Smooth muscle cell of the brain vasculature (primary cell): Measurements from ENCODE around the gene MT2A.

ENCODE experiments used
- DNase-seq: peaks from one replicate; pipeline ENCODE4 v3.0.0-alpha.2; 2012; ENCODE audit warnings: low read depth, low spot score

MT2A gene

DNA sequence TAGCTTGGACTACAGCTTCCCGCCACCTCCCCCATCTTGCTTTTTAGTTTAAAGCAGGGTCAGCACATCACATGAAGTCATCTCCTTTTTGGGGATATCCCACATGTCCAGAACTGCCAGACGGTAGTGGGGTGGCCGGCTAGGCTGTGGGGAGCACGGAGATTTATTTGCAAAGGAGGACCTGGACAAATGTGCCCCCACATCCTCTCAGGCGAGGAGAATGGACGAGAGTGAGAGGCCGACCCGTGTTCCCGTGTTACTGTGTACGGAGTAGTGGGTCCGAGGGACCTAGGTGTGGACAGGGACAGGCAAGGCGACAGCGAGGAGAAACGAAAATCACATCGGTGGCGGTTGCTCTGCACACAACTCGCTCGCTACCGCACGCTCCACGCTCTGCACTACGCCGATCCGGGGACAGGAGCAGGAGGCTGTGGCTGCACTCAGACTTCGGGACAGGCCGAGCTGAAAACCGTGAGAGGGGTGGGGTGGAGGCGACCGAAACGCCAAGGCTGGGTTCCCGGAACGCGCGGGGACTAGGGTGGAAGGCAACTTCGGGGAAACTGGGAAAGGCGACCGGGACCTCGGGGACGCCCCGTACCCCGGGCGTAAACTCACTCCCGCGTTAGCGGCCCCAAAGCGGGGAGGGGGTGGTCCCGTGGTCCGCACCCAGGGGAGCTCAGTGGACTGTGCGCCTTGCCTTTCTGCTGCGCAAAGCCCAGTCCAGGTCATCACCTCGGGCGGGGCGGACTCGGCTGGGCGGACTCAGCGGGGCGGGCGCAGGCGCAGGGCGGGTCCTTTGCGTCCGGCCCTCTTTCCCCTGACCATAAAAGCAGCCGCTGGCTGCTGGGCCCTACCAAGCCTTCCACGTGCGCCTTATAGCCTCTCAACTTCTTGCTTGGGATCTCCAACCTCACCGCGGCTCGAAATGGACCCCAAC lies 29.7 kb downstream of the MT2A start, which contains the start of gene MT1A:
Gene MT1A, plus strand, starts transcription at position 853 of the 937 bp plus-strand sequence. Its CDS starts 73 bp downstream, at position 926.
- no peak for DNase-seq

- no peak for DNase-seq
These were observed 30.7 kb downstream of the MT2A start for GRCh38 chr16:56639045-56639444.

GRCh38 chr16:56640076-56640475 lies 31.7 kb downstream of the MT2A start:
- DNase-seq, result no peak

DNA sequence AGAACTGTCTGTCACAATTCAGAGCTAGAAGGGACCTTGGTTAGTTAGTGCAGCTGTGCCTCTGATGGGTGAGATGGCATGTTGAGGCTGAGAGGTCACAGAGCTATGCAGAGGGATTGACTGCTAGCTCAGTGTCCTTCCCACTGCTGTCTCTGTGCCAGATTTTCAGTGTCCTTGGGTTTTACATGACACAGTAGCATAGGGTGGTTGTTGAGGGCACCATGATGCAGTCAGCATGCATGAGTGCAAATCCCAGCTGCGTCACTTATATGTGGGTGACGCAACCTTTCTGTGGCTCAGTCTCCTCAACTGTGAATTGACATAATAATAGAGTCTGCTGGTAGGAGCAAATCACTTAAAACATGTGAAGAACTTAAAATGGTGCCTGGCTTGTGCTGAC lies 32.8 kb downstream of the MT2A start:
- DNase-seq, result no peak

GRCh38 chr16:56643080-56643778 lies 34.8 kb downstream of the MT2A start:
- DNase-seq, result no peak

- DNase-seq, result no peak
These were observed 35.4 kb downstream of the MT2A start for GRCh38 chr16:56643833-56644232.

DNA sequence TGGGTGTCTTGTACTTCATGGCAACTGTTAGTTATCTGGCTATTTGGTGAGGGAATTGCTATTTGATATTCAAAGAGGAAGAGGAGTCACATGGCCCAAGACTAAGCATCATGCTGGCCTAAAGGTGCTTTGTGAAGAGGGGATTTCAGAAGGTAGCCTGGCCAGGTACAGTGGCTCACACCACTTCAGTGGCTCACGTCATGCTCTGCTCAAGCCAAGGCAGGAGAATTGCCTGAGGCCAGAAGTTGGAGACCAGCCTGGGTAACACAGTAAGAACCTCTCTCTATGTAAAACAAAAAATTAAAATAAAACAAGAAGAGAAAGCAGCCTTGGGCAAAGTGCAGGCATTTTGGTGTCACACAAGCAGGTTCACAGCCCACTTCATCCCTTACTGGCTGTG lies 36.9 kb downstream of the MT2A start:
- no peak for DNase-seq

DNA sequence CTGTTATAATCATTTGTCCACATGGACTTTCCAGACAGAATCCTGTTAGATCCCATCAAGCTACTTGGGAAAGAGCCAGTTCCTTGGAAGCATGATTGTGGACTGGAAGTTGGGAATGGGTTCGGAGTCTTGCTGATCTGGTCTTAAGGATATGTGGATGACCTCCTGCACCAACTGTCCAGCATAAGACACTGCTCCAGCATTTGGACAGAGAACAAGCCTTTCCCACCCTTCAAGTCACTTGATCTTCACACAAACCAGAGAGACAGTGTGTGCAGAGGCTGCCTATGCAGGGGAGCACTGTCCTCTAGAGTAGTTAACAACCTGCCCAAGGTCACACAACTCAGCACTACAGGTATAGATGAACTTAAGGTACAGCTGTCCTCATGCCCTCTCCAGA lies 37.5 kb downstream of the MT2A start:
- no peak for DNase-seq

GRCh38 chr16:56647641-56648431 lies 39.5 kb downstream of the MT2A start:
- DNase-seq, result no peak

DNA sequence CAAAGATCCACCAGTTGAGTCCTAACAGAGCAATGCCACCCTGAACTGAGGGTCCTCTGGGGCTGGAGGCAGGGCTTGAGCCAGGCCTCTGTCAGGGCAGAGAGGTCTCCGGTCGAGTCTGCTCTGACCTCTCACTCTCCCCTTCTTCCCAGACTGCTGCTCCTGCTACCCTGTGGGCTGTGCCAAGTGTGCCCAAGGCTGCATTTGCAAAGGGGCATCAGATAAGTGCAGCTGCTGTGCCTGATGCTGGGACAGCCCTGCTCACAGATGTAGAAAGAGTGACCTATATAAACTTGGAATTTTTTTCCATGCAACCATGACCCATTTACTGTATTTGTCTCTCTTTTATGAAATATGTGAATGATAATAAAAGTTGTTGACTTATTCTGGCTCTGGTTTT lies 40.9 kb downstream of the MT2A start:
- no peak for DNase-seq

DNA sequence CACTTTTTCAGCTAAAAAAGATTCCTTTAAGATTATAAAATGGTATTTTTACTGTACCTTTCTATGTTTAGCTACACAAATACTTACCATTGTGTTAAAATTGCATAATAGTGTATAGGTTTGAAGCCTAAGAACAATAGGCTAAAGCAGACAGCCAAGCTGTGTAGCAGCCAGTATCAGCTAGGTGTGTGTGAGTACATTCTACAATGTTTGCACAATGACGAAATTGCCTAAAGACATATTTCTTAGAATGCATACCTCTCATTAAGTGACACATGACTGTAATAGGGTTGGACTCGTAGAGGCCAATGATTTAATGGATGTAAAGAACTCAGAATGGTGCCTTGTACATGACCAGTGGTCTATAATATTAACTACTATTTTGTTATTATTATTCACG lies 41.4 kb downstream of the MT2A start:
- DNase-seq, result no peak

- DNase-seq, result no peak
These were observed 43.2 kb downstream of the MT2A start, which contains the start of gene MT1B for GRCh38 chr16:56651586-56651985. Gene MT1B (plus strand): TSS chr16:56651886. CDS start chr16:56651954, 68 bp downstream.

DNA sequence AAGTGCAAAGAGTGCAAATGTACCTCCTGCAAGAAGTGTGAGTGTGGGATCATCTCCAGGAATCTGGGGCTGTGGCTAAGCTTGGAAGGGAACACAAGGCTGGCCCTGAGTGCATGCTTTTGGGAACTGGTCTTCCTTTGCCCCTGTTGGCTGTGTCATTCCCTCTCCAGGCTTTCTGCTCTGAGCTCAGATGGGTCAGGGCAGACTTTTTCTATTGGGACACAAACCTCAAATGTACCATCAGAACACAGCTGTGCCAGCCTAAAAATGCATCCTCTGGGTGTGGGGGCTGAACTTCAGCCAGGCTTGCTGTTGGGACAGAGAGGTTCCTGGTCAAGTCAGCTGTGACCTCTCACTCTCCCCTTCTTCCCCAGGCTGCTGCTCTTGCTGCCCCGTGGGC lies 44.2 kb downstream of the MT2A start:
- DNase-seq, result no peak

DNA sequence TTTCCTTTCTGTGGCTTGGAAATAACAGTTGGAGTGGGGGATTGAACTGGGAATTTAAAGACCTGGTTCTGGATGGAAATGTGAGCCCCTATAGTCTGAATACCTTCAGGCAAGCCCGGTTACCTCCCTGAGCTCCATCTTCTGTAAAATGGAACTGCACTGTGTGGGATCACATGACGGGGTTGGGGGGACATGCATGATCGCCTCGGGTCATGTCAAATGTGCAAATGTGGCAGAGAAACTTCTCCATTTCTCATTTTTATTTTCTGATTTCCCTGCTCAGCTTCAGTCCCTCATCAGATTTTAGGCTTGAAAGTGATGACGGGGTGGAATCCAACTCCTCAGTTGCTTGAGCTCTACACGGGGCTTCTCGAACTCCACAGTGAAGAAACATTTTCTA lies 44.8 kb downstream of the MT2A start:
- no peak for DNase-seq

DNA sequence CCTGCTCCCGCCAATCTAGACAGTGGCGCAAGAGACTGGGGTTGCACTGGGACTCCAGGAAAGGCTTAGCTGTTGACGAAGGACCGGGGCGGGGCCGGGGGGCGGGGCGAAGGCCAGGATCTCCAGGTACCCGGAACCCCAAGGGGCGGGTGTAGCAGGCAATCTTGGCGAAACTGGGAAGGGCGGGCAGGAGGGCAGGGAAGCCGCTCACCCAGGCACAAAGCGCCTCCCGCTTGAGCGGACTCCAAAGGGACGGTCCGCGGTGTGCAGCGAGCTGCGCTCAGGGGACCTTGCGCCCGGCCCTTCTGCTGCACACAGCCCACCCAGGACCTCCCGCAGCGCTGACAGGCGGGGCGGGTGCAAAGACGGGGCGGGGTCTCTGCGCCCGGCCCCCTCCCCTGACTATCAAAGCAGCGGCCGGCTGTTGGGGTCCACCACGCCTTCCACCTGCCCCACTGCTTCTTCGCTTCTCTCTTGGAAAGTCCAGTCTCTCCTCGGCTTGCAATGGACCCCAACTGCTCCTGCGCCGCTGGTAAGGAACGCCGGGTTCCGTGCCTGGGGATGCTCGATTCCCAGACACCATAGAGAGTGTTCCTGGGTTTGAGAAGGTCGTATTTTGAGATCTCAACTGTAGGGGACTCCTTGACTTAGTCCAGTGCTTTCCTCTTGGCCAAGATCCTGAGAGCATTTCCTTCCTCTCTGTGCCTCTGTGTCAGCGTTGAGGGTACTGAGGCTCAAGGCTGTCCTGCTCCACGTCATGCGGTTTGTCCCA lies 49.4 kb downstream of the MT2A start, which contains the start of gene MT1F:
Gene MT1F, plus strand, starts transcription at position 405 of the 772 bp plus-strand sequence. Its CDS starts 100 bp downstream, at position 505.
- no peak for DNase-seq

- DNase-seq, result no peak
These were observed 50.0 kb downstream of the MT2A start for GRCh38 chr16:56658327-56658875.
